Stomach (tissue), 4 donors: ENCODE measurements around the gene APEH.

ENCODE experiments used
- CTCF ChIP-seq, 7 experiments: fragments of 450-650 bp in 4 of 7; fragments of 200-600 bp in 3 of 7; sonication (generic) in 3 of 7; IDR thresholded peaks; one replicate each; pipeline ENCODE4 v1.5.1; 2016 to 2019; ENCODE audit warnings: antibody characterized with exemption in 7 of 7, control low read depth in 2 of 7, mild to moderate bottlenecking in 1 of 7
- POLR2A ChIP-seq, 4 donors: fragments of 450-650 bp; IDR thresholded peaks; one replicate each; pipeline ENCODE4 v1.6.1; 2016; ENCODE audit warnings: antibody characterized with exemption in 4 of 4, control low read depth in 2 of 4, mild to moderate bottlenecking in 1 of 4, moderate library complexity in 1 of 4

DNA sequence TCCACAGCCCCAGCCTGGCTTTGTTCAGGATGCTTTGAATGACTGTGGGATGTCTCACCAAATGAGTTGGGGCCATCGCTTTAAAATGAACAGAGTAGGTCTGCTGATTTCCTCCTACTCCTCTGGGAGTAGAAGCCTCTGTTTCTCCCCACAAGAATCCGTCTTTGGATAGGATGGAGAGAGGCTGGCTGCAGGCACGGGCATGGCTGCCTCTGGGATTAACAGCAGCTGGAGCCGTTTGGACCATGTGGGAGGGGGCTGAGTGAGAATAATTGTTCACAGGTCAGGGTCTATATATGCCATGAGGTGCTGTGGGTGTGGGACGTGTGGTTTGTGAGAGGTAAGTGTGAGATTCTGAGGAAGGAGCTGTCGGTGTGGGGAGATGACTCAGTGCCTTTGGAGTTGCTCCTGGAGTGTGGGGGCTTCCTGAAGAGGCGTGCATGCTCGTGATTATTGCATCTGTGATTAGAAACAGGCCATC, 48.0 kb upstream of the APEH start:
- TF ChIP-seq CTCF (IDR thresholded peaks at IDR 0.05) (no peak), POLR2A (IDR thresholded peaks at IDR 0.05) (no peak)
